GM12801 (cell line): ENCODE measurements around the gene KMT2E.

Experiments
- TF ChIP-seq, protein P1 (sequence below): IDR thresholded peaks from one replicate; pipeline ENCODE4 v1.5.1; 2011; ENCODE audit warnings: control low read depth; ENCODE audit not compliant: insufficient read length; ENCODE audit errors: extremely low read depth

The KMT2E gene

DNA sequence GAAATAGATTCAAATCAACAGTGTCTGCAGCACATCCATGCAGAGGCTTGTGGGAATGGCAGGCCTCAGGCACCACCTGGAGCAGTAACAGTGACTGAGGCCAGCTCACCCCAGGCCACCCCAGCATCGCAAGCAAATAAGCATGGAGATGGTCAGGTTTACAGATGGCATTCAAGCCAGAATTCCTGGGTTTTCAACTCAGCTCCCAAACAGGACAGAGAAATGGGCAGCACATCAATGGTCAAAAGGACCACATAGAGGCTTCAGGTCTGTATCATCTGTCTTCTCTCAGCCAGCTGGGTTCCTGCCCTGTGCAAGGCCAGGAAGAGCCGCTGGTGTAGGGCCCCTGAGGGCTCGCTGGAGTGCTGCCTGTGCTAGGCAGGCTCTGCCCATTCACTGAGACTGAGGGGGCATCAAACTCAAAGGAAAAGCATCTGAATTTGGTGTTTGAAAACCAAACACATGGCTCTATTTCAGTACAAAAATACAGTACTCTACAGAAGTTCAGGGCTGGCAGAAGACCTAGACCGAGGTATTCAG lies 112.5 kb downstream of the KMT2E start:
- TF ChIP-seq, protein P1, sequence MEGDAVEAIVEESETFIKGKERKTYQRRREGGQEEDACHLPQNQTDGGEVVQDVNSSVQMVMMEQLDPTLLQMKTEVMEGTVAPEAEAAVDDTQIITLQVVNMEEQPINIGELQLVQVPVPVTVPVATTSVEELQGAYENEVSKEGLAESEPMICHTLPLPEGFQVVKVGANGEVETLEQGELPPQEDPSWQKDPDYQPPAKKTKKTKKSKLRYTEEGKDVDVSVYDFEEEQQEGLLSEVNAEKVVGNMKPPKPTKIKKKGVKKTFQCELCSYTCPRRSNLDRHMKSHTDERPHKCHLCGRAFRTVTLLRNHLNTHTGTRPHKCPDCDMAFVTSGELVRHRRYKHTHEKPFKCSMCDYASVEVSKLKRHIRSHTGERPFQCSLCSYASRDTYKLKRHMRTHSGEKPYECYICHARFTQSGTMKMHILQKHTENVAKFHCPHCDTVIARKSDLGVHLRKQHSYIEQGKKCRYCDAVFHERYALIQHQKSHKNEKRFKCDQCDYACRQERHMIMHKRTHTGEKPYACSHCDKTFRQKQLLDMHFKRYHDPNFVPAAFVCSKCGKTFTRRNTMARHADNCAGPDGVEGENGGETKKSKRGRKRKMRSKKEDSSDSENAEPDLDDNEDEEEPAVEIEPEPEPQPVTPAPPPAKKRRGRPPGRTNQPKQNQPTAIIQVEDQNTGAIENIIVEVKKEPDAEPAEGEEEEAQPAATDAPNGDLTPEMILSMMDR, result no peak

DNA sequence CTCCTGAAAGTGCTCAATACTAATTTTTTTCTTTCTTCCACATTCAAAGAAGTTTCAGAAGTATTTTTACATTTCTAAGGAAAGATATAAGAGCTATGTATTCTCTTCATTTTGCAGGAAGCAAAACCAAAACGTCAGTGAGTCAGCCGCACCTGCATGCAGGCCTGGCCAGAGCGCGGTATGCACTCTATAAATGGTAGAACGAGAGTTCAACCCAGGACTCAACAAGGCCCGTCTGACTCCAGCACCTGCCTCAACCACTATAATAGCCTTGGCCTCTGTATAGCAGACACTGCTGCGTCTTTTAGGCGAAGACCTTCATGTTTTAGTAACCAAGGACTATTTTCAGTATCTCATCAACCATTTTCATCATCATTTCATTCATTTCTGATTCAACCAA lies 113.2 kb downstream of the KMT2E start:
- TF ChIP-seq, protein P1, result no peak

DNA sequence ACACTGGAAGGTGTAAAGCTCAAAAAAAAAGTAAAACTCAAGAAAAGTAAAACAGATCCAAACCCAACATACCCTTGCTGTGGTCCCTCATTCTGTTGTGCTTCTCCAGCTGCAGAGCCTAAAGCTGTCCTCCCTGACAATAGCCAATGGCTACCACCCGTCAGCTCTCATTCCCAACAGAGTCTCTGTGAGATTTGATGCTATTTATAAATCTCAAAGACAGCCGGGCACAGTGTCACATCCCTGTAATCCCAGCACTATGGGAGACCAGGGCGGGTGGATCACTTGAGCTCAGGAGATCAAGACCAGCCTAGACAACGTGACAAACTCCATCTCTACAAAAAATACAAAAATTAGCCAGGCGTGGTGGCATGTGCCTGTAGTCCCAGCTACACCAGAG lies 116.0 kb downstream of the KMT2E start:
- TF ChIP-seq, protein P1, result no peak

DNA sequence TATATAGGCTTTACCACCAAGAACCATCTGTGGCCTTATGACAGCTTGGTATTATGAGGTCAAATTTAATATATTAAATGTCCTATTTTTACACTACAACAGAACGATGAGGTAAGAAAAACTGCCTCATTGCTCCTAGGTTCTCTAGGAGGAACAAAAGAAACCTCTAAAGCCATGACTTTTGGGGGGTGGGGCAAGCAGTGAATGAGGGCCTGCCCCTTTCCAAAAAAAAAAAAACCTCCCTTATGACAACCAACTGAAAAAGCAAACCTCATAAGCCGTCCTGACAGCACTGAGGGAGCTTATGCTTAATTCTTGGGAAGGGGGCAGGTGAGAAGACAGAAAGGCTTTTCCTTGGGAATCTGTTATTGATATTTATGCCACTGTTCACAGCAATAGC lies 116.6 kb downstream of the KMT2E start:
- TF ChIP-seq, protein P1, result no peak

DNA sequence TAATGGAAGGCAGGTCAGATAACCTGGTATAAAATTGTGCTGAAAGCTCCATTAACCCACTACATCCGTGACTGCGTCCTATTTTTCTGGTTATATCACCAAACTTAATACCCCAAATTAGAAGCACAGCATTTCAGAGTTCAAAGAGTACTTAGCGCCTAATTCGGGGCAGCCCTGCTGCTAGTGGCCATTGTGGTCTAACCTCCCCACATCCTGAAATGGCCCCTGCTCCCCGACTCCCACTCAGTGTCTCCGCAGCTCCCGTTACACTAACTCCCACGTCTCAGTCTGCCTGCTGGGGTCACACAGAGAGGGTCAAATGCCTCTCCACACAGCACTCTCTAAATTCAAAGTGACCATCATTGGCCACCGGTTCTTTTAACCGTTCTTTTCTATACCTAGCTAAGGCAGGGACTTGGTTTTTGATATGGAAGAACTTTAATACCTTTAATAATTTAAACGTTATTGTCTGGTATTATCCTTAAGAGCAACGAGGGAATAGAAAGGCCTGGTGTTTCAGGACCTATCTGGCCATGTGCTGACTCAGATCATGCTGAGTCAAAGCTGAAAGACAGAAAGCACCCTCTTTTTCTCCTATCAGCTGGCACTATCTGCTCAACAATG lies 117.1 kb downstream of the KMT2E start:
- TF ChIP-seq, protein P1, result no peak

DNA sequence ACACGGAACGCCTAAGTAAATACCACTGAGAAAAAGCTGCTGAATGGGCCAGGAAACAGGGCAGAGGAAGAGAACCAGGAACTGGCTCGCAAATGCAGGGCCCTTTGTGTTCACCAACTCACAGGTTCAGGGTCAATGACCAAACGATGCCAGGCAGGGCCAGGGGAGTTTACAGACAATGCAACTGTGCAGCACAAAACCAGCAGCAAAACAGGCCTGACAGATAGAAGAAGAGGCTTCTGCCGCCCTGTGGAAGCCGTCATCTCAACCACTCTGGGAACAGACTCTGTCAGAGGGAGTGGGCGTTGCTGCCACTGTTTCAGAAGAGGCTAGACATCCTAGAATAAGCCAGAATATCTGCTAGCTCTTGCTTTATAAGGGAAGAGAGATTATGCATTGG lies 117.9 kb downstream of the KMT2E start:
- TF ChIP-seq, protein P1, result no peak

DNA sequence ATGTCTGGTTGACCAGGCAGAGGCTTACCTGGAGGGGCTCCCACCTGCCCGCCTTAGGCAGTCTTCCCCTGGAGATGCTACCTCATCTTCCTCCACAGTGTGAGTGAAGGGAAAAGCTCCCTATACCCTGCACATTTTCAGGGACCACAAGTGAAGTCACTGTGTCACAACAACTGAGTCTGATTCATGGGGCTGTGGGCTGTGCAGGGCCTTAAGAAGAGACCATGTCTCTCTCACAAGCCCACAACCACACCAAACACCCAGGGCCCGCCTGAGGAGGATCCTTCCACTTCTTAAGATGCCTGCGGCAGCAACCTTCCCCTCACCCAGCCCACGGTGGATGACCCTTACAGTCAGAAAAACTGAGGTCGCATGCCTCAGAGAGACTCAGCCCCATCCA lies 118.3 kb downstream of the KMT2E start:
- TF ChIP-seq, protein P1, result no peak

DNA sequence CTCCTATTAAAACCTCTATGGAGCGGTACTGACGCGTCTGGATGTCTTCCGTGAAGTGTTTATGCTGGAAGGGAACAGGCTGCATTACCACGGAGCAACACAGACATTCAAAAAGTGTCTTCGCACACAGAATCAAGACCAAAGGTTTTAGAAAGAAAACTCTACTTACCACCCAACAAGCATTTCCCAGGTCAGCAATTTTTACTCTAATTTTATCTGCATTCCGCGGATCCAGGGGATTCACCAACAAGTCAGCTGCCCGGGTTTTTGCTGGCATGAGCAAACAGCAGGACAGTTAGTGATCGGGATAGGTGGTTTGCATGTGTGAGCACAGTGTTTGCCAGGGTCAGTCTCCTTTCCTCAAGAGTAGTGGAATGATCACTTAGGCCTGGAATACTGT lies 118.8 kb downstream of the KMT2E start:
- TF ChIP-seq, protein P1, result no peak
